ENCODE results near the gene FBXL4. TPM values are rescaled to one million over a fixed set of nuclear protein-coding genes. Genes with fewer than 3 reads are reported as not detected.

Gene FBXL4
- total RNA-seq, 6 experiments from 2014 or later, result 7.2 to 13.2 (median 11.3) TPM

DNA sequence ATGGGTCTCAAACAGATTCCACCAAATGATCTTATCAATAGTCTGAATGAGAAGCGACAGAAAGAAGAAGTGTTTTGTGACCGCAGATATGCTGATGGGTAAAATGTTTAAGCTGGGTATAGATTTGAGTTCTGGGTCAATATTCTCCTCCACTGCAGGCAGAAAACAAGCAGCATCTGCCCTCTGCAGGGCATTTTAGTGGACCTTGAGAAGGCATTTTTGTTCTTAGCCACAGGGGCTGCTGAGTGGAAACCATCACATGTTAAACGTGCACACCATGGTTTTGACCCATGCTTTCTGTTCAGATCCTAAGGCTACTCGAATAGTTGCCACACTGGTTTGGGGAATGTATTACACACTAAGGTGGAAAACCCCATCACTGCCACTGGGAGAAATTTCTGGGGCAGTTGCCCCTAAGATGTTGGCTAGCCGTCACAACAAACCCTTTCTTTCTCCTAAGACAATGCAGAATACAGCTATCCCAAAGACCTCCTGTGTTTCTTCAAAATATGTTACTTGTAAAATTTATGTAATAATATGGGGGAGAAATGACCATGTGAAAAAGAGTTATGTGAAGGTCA lies 107.9 kb downstream of the FBXL4 start:
- ATAC-seq, result peak in 3 of 4 donors; percentile 17 to 52 (median 18)
- no peak for DNase-seq
- Histone ChIP-seq H3K36me3 (no peaks in the 10 kb centered on the region), H3K27ac (no peak overlapping the region), H3K4me1 (peaks cover 0 to 15% (median 2%) of the 10 kb centered on the region in 4 donors), H3K27me3 (peaks cover 16 to 75% of the 10 kb centered on the region in 2 donors), H3K4me3 (no peak overlapping the region), H3K9me3 (no peaks in the 10 kb centered on the region)
- WGBS (ENCODE audit: insufficient coverage, low coverage, low lambda C conversion rate, missing lambda C conversion rate), result 13% methylated on average over 5 of the region's 5 CpGs
- TF ChIP-seq, protein P1, sequence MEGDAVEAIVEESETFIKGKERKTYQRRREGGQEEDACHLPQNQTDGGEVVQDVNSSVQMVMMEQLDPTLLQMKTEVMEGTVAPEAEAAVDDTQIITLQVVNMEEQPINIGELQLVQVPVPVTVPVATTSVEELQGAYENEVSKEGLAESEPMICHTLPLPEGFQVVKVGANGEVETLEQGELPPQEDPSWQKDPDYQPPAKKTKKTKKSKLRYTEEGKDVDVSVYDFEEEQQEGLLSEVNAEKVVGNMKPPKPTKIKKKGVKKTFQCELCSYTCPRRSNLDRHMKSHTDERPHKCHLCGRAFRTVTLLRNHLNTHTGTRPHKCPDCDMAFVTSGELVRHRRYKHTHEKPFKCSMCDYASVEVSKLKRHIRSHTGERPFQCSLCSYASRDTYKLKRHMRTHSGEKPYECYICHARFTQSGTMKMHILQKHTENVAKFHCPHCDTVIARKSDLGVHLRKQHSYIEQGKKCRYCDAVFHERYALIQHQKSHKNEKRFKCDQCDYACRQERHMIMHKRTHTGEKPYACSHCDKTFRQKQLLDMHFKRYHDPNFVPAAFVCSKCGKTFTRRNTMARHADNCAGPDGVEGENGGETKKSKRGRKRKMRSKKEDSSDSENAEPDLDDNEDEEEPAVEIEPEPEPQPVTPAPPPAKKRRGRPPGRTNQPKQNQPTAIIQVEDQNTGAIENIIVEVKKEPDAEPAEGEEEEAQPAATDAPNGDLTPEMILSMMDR (IDR thresholded peaks at IDR 0.05), result peak in 3 of 4 donors; percentile 26 to 37 (median 30)
- TF ChIP-seq POLR2A (IDR thresholded peaks at IDR 0.05), result no peak
- intact Hi-C loops (cut with DNase I), result no loop called here

DNA sequence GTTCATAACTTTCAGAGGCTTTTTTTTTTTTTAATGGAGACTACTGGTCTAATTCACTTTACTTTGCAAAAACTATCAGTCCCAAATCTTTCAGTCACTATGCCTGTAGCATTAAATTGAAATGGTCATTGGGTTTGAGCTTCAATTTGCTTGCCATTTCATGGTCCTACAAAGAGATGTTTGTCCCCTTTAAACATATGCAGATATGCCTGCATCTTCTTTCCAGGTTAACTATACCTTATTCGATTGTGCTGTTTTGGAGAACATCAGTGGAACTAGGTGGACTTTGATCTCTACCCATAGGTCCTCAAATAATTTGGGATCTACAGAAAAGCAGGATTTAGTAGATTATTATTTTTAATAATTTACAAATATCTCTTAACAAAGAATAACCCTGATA lies 108.8 kb downstream of the FBXL4 start:
- intact Hi-C loops (cut with DNase I), result no loop called here
- Histone ChIP-seq H3K4me3 (no peak overlapping the region), H3K36me3 (no peaks in the 10 kb centered on the region), H3K4me1 (peaks cover 0 to 15% (median 2%) of the 10 kb centered on the region in 4 donors), H3K27me3 (peaks cover 16 to 76% of the 10 kb centered on the region in 2 donors), H3K9me3 (no peaks in the 10 kb centered on the region), H3K27ac (no peak overlapping the region)
- ATAC-seq (no peak), DNase-seq (no peak)
- WGBS (ENCODE audit: insufficient coverage, low coverage, low lambda C conversion rate, missing lambda C conversion rate), result 8% methylated on average over 1 of the region's 1 CpG
- TF ChIP-seq, protein P1 (IDR thresholded peaks at IDR 0.05), result no peak
- TF ChIP-seq POLR2A (IDR thresholded peaks at IDR 0.05), result no peak

DNA sequence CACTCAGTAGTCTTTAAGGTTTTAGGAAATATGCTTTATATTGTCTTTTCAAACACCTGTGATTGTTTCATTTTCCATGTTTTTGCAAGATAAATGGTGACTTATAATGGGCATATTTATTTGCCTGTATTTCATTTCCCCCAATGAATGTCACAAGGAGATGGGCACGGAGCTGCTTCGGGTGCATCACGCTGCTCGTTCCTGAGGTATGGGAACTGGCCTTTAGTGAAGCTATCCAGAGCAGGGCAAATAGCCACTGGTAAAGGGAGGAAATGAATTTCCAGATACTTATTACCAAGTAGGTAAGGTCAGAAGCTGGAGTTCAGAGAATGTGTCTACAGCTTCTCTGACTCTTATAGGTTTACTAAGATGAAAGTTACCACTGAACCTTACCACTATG lies 109.7 kb downstream of the FBXL4 start:
- H3K4me3 ChIP-seq, result no peak overlapping the region
- DNase-seq (no peak), ATAC-seq (no peak)
- intact Hi-C loops (cut with DNase I), result no loop called here
- H3K9me3 ChIP-seq, result no peaks in the 10 kb centered on the region
- no peaks in the 10 kb centered on the region for H3K36me3 ChIP-seq
- H3K27me3 ChIP-seq, result peaks cover 16 to 74% of the 10 kb centered on the region in 2 donors
- whole genome bisulfite sequencing (ENCODE audit: insufficient coverage, low coverage, low lambda C conversion rate, missing lambda C conversion rate), result 21% methylated on average over 4 of the region's 4 CpGs
- TF ChIP-seq, protein P1 (IDR thresholded peaks at IDR 0.05), result no peak
- TF ChIP-seq POLR2A (IDR thresholded peaks at IDR 0.05), result no peak
- no peak overlapping the region for H3K27ac ChIP-seq
- peaks cover 0 to 25% (median 5%) of the 10 kb centered on the region in 4 donors for H3K4me1 ChIP-seq

DNA sequence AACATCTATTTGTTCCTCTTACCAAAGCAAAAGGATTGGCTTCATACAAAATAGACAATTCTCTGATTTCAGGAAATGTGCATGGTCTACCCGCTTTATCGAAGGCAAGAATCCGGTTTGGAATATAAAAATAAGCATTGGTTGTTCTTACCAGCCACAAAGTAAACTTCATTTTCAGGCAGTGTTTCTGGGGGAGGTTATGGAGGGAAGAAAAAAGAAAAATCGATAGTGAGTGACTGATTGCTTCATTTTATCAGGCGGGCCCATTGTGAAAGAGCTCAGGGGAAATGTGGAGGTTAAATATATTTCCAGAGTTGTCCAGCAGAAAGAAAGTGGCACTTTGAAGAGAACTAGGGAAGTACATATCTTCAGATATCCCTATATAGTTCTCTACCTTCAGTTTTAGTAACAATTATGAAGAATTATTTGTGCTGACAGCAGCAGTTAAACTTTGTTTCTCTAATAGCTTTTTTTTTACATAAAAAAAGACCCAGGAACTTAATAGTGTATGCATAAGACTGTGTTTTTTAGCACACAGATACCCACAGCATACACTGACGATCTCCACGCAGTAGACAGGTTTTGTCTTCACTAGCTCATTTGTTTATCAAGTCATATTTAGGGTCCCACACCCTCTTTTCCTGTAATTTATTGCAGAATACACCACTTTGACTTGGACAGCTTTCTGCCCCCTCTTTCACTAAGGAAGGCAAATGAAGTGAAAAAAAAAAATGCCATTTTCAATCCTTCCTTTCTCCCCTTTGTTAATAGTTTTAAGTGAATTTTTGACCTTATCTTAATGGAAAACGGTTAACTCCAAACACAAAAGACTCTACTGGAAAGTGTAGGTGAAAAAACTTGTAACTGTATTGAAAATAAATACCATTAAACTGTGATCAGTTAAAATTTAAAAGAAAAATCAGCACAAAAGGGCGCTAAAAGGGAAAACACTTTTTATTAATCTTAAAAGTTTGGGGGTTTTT lies 110.5 kb downstream of the FBXL4 start:
- Histone ChIP-seq H3K4me1 (peaks cover 0 to 33% (median 8%) of the 10 kb centered on the region in 4 donors), H3K9me3 (no peaks in the 10 kb centered on the region), H3K4me3 (no peak overlapping the region), H3K27me3 (peaks cover 16 to 75% of the 10 kb centered on the region in 2 donors), H3K27ac (no peak overlapping the region), H3K36me3 (no peaks in the 10 kb centered on the region)
- ATAC-seq (peak in 3 of 4 donors; percentile 50 to 61 (median 56)), DNase-seq (no peak)
- intact Hi-C loops (cut with DNase I), result no loop called here
- TF ChIP-seq POLR2A (IDR thresholded peaks at IDR 0.05), result no peak
- TF ChIP-seq, protein P1 (IDR thresholded peaks at IDR 0.05), result no peak
- WGBS (ENCODE audit: insufficient coverage, low coverage, low lambda C conversion rate, missing lambda C conversion rate), result 11% methylated on average over 9 of the region's 9 CpGs
